ENCODE results near the gene HNRNPH2.

The HNRNPH2 gene

DNA sequence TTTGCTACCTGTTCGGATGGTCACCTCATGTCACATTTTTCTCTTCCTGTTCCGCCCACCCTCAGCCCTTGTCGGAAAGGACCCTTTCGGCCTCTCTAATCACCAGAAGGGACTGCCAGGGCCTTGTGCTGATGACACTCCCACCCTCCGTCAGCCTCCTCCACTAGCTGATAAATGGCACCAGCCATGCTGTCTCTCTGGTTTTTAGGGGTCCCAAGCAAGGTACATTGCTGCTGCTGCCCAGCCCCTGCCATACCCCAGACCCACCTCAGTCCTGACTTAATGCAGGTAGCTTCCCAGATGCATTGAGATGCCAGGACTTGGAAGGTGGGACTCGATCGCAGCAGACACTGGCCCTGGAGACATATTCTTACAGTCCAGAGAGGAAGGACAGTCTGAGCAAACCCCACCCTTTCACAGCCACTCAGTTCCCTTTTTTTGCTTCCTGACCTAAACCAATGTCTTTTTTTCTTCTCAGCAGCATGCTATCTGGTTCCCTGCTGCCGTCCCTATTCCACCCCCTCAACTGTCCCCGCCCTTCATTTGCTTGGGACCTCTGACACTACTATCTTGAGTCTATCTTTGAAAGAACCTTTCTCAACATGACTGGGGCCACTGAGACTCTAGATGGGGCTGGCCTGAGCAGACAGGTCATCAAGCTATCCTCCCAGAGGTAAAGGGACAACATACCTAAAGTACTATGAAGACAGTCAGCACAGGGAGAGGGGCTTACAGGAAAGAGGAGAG lies 22.1 kb upstream of the HNRNPH2 start, which contains the start of gene BTK:
Gene BTK, minus strand, starts transcription at position 397 of the 747 bp plus-strand sequence. CDS start 10,907 bp downstream, outside the sequence.
- peak within 1 kb of the TSS; percentile 79 for H3K4me2 ChIP-seq (ENCODE audit: low read depth, low read length, poor library complexity, severe bottlenecking)
- no peaks in the 10 kb centered on the region for H3K27me3 ChIP-seq (ENCODE audit: low read length)
- no peaks in the 10 kb centered on the region for H3K9me3 ChIP-seq (ENCODE audit: insufficient read depth, low read length)
- no peaks in the 10 kb centered on the region for H3K9me2 ChIP-seq (replicated peaks; ENCODE audit: insufficient read depth, low read length)
- no peaks in the 10 kb centered on the region for H4K20me1 ChIP-seq (ENCODE audit: low read depth, low read length)
- H3K79me2 ChIP-seq (ENCODE audit: insufficient read depth, low read length): peaks cover 40% of the 10 kb centered on the region
- H2AFZ ChIP-seq (ENCODE audit: low read depth, low read length, severe bottlenecking): peak within 1 kb of the TSS; percentile 29
- peak within 1 kb of the TSS; percentile 82 for H3K27ac ChIP-seq (ENCODE audit: low read depth, low read length)
- H3K36me3 ChIP-seq (ENCODE audit: low read length): no peaks in the 10 kb centered on the region
- H3K9ac ChIP-seq (ENCODE audit: low read length): peak within 1 kb of the TSS; percentile 84
- H3K4me3 ChIP-seq (ENCODE audit: insufficient read depth, low read length, poor library complexity, severe bottlenecking): peak within 1 kb of the TSS; percentile 66
- H3F3A ChIP-seq (ENCODE audit: insufficient read depth): peaks cover 11% of the 10 kb centered on the region; the same call in 1 of the 2 replicates
- TF ChIP-seq EZH2phosphoT487 (conservative IDR thresholded peaks at IDR 0.05; ENCODE audit: low read length) (no peak), CTCF (IDR thresholded peaks at IDR 0.05; ENCODE audit: insufficient read depth, low read length, poor library complexity, severe bottlenecking) (no peak)

DNA sequence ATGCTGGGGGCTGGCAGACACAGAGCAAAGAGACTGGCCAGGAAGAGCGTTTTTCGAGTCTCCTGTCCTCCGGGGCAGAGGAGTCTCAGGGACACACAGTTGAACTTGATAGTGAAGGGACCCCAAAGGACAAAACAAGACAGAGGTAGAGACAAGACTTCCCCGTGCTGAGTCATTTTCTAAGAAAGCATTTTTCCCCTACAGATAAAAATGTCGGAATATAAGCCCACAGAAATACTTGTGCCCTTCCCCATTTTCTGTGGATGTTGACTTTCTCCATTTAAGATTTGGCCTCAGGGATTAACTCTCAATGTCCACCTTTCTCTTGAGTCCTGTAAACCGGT lies 21.5 kb upstream of the HNRNPH2 start:
- Histone ChIP-seq H3K9ac (ENCODE audit: low read length) (peak overlapping the region; percentile 84), H3F3A (ENCODE audit: insufficient read depth) (peaks cover 17% of the 10 kb centered on the region; the same call in 1 of the 2 replicates), H2AFZ (ENCODE audit: low read depth, low read length, severe bottlenecking) (no peak overlapping the region), H3K27ac (ENCODE audit: low read depth, low read length) (peak overlapping the region; percentile 82), H3K9me3 (ENCODE audit: insufficient read depth, low read length) (no peaks in the 10 kb centered on the region), H3K36me3 (ENCODE audit: low read length) (peaks cover under 1% of the 10 kb centered on the region), H3K27me3 (ENCODE audit: low read length) (no peaks in the 10 kb centered on the region), H3K9me2 (replicated peaks; ENCODE audit: insufficient read depth, low read length) (no peaks in the 10 kb centered on the region), H4K20me1 (ENCODE audit: low read depth, low read length) (no peaks in the 10 kb centered on the region), H3K4me2 (ENCODE audit: low read depth, low read length, poor library complexity, severe bottlenecking) (peak overlapping the region; percentile 79), H3K79me2 (ENCODE audit: insufficient read depth, low read length) (peaks cover 42% of the 10 kb centered on the region), H3K4me3 (ENCODE audit: insufficient read depth, low read length, poor library complexity, severe bottlenecking) (peak overlapping the region; percentile 66)
- no peak for TF ChIP-seq EZH2phosphoT487 (conservative IDR thresholded peaks at IDR 0.05; ENCODE audit: low read length)
- no peak for TF ChIP-seq CTCF (IDR thresholded peaks at IDR 0.05; ENCODE audit: insufficient read depth, low read length, poor library complexity, severe bottlenecking)

DNA sequence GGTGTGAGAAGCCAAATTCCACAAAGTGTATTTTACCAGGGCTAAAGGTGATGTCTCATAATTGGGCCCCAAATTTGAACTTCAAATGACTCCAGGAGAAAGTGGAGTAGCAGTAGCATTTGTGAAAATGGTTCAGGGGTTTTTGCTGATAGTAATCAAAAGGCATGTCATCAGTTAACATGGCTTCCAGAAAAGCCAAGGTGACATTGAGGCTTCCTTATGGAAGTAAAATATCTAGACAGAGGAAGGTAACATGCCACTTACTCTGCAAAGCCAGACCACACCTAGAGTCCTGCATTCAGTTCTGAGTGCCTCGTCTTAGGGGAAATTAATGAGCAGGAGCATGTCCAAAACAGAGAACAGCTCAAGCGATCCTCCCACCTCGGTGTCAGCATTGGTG lies 19.4 kb upstream of the HNRNPH2 start:
- TF ChIP-seq EZH2phosphoT487 (conservative IDR thresholded peaks at IDR 0.05; ENCODE audit: low read length) (no peak), CTCF (IDR thresholded peaks at IDR 0.05; ENCODE audit: insufficient read depth, low read length, poor library complexity, severe bottlenecking) (no peak)
- no peaks in the 10 kb centered on the region for H3K9me3 ChIP-seq (ENCODE audit: insufficient read depth, low read length)
- H3K27me3 ChIP-seq (ENCODE audit: low read length): no peaks in the 10 kb centered on the region
- H3F3A ChIP-seq (ENCODE audit: insufficient read depth): peaks cover 37% of the 10 kb centered on the region
- no peak overlapping the region for H3K4me2 ChIP-seq (ENCODE audit: low read depth, low read length, poor library complexity, severe bottlenecking)
- H3K36me3 ChIP-seq (ENCODE audit: low read length): peaks cover 15% of the 10 kb centered on the region
- no peak overlapping the region for H2AFZ ChIP-seq (ENCODE audit: low read depth, low read length, severe bottlenecking)
- no peak overlapping the region for H3K9ac ChIP-seq (ENCODE audit: low read length)
- no peak overlapping the region for H3K4me3 ChIP-seq (ENCODE audit: insufficient read depth, low read length, poor library complexity, severe bottlenecking)
- no peak overlapping the region for H3K27ac ChIP-seq (ENCODE audit: low read depth, low read length)
- peaks cover 38% of the 10 kb centered on the region for H3K79me2 ChIP-seq (ENCODE audit: insufficient read depth, low read length)
- H4K20me1 ChIP-seq (ENCODE audit: low read depth, low read length): no peaks in the 10 kb centered on the region
- H3K9me2 ChIP-seq (replicated peaks; ENCODE audit: insufficient read depth, low read length): no peaks in the 10 kb centered on the region
